Skin of body (tissue), 3 donors: ENCODE data around the gene OR2T34. TPM values are rescaled to one million over a fixed set of nuclear protein-coding genes. Genes with fewer than 3 reads are reported as not detected.
"Not testable (repeated sequence)": the region's sequence is repeated elsewhere in the genome, so short reads cannot be mapped to it uniquely, and the experiment has no call there.

Experiments used
- DNase-seq: peaks from one replicate; lab custom pipeline; 2025; lab: John Stamatoyannopoulos, UW
- small RNA-seq: library from RNA; depleted of rRNA; stranded (forward); fragments of <200 nt; gene quantifications from one replicate; pipeline ENCODE3, GENCODE V24; 2014; ENCODE audit warnings: low replicate concordance
- total RNA-seq: library from RNA; depleted of rRNA; stranded (reverse); fragments of >200 nt; gene quantifications from one replicate; pipeline ENCODE4 v1.2.3, GENCODE V29; 2014

The OR2T34 gene
- total RNA-seq, 1 donor from 2014 or later, result not detected

- not testable (repeated sequence) for DNase-seq
Observed at GRCh38 chr1:248562672-248563071, 11.9 kb downstream of the OR2T34 start, which contains the start of gene OR2T29. Gene OR2T29, minus strand, starts transcription at chr1:248562772. Its CDS starts 3,281 bp downstream, at chr1:248559491.

- not testable (repeated sequence) for DNase-seq
Observed at GRCh38 chr1:248551027-248551426, 23.5 kb downstream of the OR2T34 start.

- DNase-seq, result not testable (repeated sequence)
Observed at GRCh38 chr1:248547383-248547782, 27.2 kb downstream of the OR2T34 start.

GRCh38 chr1:248537449-248537848 lies 37.1 kb downstream of the OR2T34 start:
- DNase-seq, result not testable (repeated sequence)

Small RNA genes lying within 50 kb of the gene (small RNA-seq; reads per million reads assigned to genes)
- not detected for gene RF00019

Other genes with a start within 250 kb of the OR2T34 start
- gene OR14C36, start 226.0 kb downstream of the OR2T34 start, total RNA-seq, result not detected
- gene OR2T4, start 213.1 kb downstream of the OR2T34 start, total RNA-seq, result not detected
- gene OR2T6, start 199.0 kb downstream of the OR2T34 start, total RNA-seq, result not detected
- not detected for gene OR2T1, start 171.7 kb downstream of the OR2T34 start, total RNA-seq
- gene OR2T2, start 129.1 kb downstream of the OR2T34 start, total RNA-seq, result not detected
- gene OR2T3, start 101.4 kb downstream of the OR2T34 start, total RNA-seq, result not detected
- gene OR2T5, start 86.2 kb downstream of the OR2T34 start, total RNA-seq, result not detected
- not detected for gene OR2G6, start 66.7 kb downstream of the OR2T34 start, total RNA-seq
- not detected for gene OR2T29, start 12.0 kb downstream of the OR2T34 start, total RNA-seq
- gene OR2T10, start 22.9 kb upstream of the OR2T34 start, total RNA-seq, result not detected
- gene OR2T11, start 60.3 kb upstream of the OR2T34 start, total RNA-seq, result not detected
- not detected for gene OR2T35, start 70.5 kb upstream of the OR2T34 start, total RNA-seq
- gene OR2T27, start 80.8 kb upstream of the OR2T34 start, total RNA-seq, result not detected
- not detected for gene OR14I1, start 128.0 kb upstream of the OR2T34 start, total RNA-seq
- gene LYPD8, start 181.0 kb upstream of the OR2T34 start, total RNA-seq, result not detected